ENCODE measurements around the gene PPP5C. TPM values are rescaled to one million over a fixed set of nuclear protein-coding genes. Genes with fewer than 3 reads are reported as not detected.
"Not testable (repeated sequence)": the region's sequence is repeated elsewhere in the genome, so short reads cannot be mapped to it uniquely, and the experiment has no call there.

PPP5C gene
- total and polyA plus RNA-seq, 4 donors, result 19.0 to 50.5 (median 28.3) TPM

- TF ChIP-seq CTCF (IDR thresholded peaks at IDR 0.05; ENCODE audit: low read depth, low read length, missing input control) (no peak), GABPA (IDR thresholded peaks at IDR 0.05 in 1 of 2, conservative IDR thresholded peaks at IDR 0.05 in 1 of 2) (no peak)
Observed at GRCh38 chr19:46309056-46309455, 37.8 kb upstream of the PPP5C start (continued).

- Histone ChIP-seq H3K9ac (ENCODE audit: low read depth in 1 of 2, low read length in 2 of 2) (no peak overlapping the region), H3K27ac (ENCODE audit: low read depth in 1 of 2, low read length in 2 of 2) (no peak overlapping the region), H3K4me1 (ENCODE audit: control insufficient read depth in 4 of 4, insufficient read depth in 4 of 4, low read length in 3 of 4) (no peaks in the 10 kb centered on the region), H3K27me3 (ENCODE audit: control insufficient read depth in 4 of 4, insufficient read depth in 4 of 4, low read length in 3 of 4) (no peaks in the 10 kb centered on the region), H3K4me3 (ENCODE audit: low read depth in 1 of 3, low read length in 3 of 3) (no peak overlapping the region), H3K9me3 (ENCODE audit: control insufficient read depth in 4 of 4, low read length in 3 of 4) (peaks cover under 1 to 3% (median 2%) of the 10 kb centered on the region in 4 donors), H3K36me3 (ENCODE audit: control insufficient read depth in 4 of 4, insufficient read depth in 3 of 4, low read depth in 1 of 4, low read length in 3 of 4) (no peaks in the 10 kb centered on the region)
- TF ChIP-seq TAF1 (conservative IDR thresholded peaks at IDR 0.05) (no peak), NR2F2 (IDR thresholded peaks at IDR 0.05) (no peak), FOXA2 (IDR thresholded peaks at IDR 0.05) (no peak), MAX (IDR thresholded peaks at IDR 0.05) (no peak), RAD21 (IDR thresholded peaks at IDR 0.05) (no peak), JUND (IDR thresholded peaks at IDR 0.05) (no peak), RXRA (IDR thresholded peaks at IDR 0.05) (no peak), FOXA1 (IDR thresholded peaks at IDR 0.05) (no peak), ATF3 (IDR thresholded peaks at IDR 0.05) (no peak), CTCF (IDR thresholded peaks at IDR 0.05; ENCODE audit: low read depth, low read length, missing input control) (no peak), SP1 (IDR thresholded peaks at IDR 0.05) (no peak), REST (IDR thresholded peaks at IDR 0.05) (no peak), HNF4G (IDR thresholded peaks at IDR 0.05) (no peak), GABPA (IDR thresholded peaks at IDR 0.05 in 1 of 2, conservative IDR thresholded peaks at IDR 0.05 in 1 of 2) (no peak), ZBTB33 (IDR thresholded peaks at IDR 0.05) (no peak), HNF4A (conservative IDR thresholded peaks at IDR 0.05) (no peak), EGR1 (IDR thresholded peaks at IDR 0.05; ENCODE audit: low read depth in 2 of 2) (no peak), YY1 (IDR thresholded peaks at IDR 0.05) (no peak)
- DNase-seq (ENCODE audit: low spot score), result no peak
- WGBS, result 94% methylated on average over 5 of the region's 5 CpGs
Observed at GRCh38 chr19:46311444-46311843, 35.4 kb upstream of the PPP5C start.

- 56% methylated on average over 14 of the region's 14 CpGs for WGBS
- H3K4me1 ChIP-seq (ENCODE audit: control insufficient read depth in 4 of 4, insufficient read depth in 4 of 4, low read length in 3 of 4); H3K9ac ChIP-seq (ENCODE audit: low read depth in 1 of 2, low read length in 2 of 2); H3K4me3 ChIP-seq (ENCODE audit: low read depth in 1 of 3, low read length in 3 of 3); H3K27ac ChIP-seq (ENCODE audit: low read depth in 1 of 2, low read length in 2 of 2); DNase-seq (ENCODE audit: low spot score); H3K27me3 ChIP-seq (ENCODE audit: control insufficient read depth in 4 of 4, insufficient read depth in 4 of 4, low read length in 3 of 4); H3K9me3 ChIP-seq (ENCODE audit: control insufficient read depth in 4 of 4, low read length in 3 of 4); H3K36me3 ChIP-seq (ENCODE audit: control insufficient read depth in 4 of 4, insufficient read depth in 3 of 4, low read depth in 1 of 4, low read length in 3 of 4): not testable (repeated sequence)
Observed at GRCh38 chr19:46313540-46314469, 33.1 kb upstream of the PPP5C start.

All from liver (tissue), 9 donors.